PC-9 (cell line): Measurements from ENCODE around the gene SIGLEC15.

Source experiments
- CTCF ChIP-seq: fragments of 200-600 bp; sonication (generic); conservative IDR thresholded peaks from 2 replicates; pipeline ENCODE4 v1.6.1; 2017; ENCODE audit warnings: mixed run types, antibody characterized with exemption, mild to moderate bottlenecking, moderate library complexity
- EZH2 ChIP-seq: fragments of 200-600 bp; sonication (generic); IDR thresholded peaks from 2 replicates; pipeline ENCODE4 v1.8.0; 2017; ENCODE audit warnings: antibody characterized with exemption, low read depth

- no peak for TF ChIP-seq CTCF
- no peak for TF ChIP-seq EZH2
Observed at GRCh38 chr18:45845410-45845809, 19.9 kb downstream of the SIGLEC15 start.
